KMS-11 (cell line): Measurements from ENCODE around the gene EFTUD2.

Source experiments
- H2AFZ ChIP-seq: fragments of 200-600 bp; sonication (generic); 2 replicates; pipeline ENCODE4 v1.6.1; 2016; ENCODE audit warnings: antibody characterized with exemption, mixed run types, low read depth
- H3K27ac ChIP-seq: fragments of 200-600 bp; sonication (generic); 2 replicates; pipeline ENCODE4 v1.6.1; 2016; ENCODE audit warnings: mild to moderate bottlenecking, mixed run types
- H3K27me3 ChIP-seq: fragments of 200-600 bp; sonication (generic); 2 replicates; pipeline ENCODE4 v1.6.1; 2017; ENCODE audit warnings: mild to moderate bottlenecking, low read depth, mixed run types, moderate library complexity; ENCODE audit not compliant: insufficient read depth
- H3K36me3 ChIP-seq: fragments of 200-600 bp; sonication (generic); 2 replicates; pipeline ENCODE4 v1.6.1; 2017; ENCODE audit warnings: mild to moderate bottlenecking, mixed run types; ENCODE audit not compliant: insufficient read depth
- H3K4me1 ChIP-seq: fragments of 200-600 bp; sonication (generic); 2 replicates; pipeline ENCODE4 v1.6.1; 2016; ENCODE audit warnings: mild to moderate bottlenecking, low read depth, mixed run types; ENCODE audit not compliant: poor library complexity, severe bottlenecking
- H3K4me2 ChIP-seq: fragments of 200-600 bp; sonication (generic); 2 replicates; pipeline ENCODE4 v1.7.0; 2016; ENCODE audit warnings: mild to moderate bottlenecking, mixed run types
- H3K4me3 ChIP-seq: fragments of 200-600 bp; sonication (generic); IDR thresholded peaks from 2 replicates; pipeline ENCODE4 v1.6.1; 2017; ENCODE audit warnings: low read depth, low read length, mixed read lengths; ENCODE audit not compliant: insufficient read depth
- H3K79me2 ChIP-seq: fragments of 200-600 bp; sonication (generic); 2 replicates; pipeline ENCODE4 v1.6.1; 2016; ENCODE audit warnings: low read depth, mixed run types; ENCODE audit not compliant: insufficient read depth
- H3K9ac ChIP-seq: fragments of 200-600 bp; sonication (generic); 2 replicates; pipeline ENCODE4 v1.6.1; 2016; ENCODE audit warnings: mild to moderate bottlenecking, mixed run types
- H4K20me1 ChIP-seq: fragments of 200-600 bp; sonication (generic); 2 replicates; pipeline ENCODE4 v1.6.1; 2016; ENCODE audit warnings: mild to moderate bottlenecking, mixed run types; ENCODE audit not compliant: insufficient read depth
- CTCF ChIP-seq: fragments of 200-600 bp; sonication (generic); conservative IDR thresholded peaks from 2 replicates; pipeline ENCODE4 v1.6.1; 2017; ENCODE audit warnings: low read depth, mild to moderate bottlenecking, antibody characterized with exemption, low read length, moderate library complexity, mixed read lengths

EFTUD2 gene

DNA sequence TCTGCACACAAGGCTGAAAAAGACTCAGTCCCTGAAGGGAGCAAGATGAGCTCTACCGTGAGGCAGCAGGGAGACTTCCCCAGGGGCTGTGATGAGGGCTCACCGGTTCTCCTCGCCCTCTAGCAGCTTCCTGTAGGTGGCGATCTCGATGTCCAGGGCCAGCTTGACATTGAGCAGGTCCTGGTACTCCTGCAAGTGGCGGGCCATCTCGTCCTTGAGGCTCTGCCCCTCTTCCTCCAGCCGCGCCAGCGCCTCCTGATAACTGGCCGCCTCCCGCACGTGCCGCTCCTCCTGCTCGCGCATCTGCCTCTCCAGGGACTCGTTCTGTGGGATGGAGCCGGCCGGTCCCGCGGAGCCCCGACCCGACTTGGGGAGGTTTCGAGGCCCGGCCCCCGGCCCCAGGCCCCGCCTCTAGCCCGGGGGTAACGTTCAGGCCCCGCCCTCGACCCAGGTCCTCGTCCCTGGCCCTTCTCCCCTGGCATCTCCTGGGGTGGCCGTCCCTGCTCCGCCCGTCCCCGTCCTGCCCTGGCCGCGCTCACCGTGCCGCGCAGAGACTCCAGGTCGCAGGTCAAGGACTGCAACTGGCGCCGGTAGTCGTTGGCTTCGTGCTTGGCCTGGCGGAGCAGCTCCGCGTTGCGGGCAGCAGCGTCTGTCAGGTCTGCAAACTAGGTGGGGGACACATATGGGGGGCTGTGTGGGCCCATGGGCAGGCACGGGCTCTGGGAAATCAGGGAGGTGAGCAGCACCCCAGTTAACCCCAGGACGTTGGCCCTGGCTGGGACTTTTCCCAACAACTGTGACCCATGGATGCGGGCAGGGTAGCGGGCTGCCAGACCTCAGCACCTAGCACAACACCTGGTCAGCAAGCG, 12.1 kb upstream of the EFTUD2 start:
- H3K4me3 ChIP-seq: no peak overlapping the region
- no peaks in the 10 kb centered on the region for H3K36me3 ChIP-seq
- no peak; the same call in 1 of the 2 replicates for TF ChIP-seq CTCF
- H3K4me2 ChIP-seq: no peak overlapping the region
- H3K27me3 ChIP-seq: peaks cover 28% of the 10 kb centered on the region
- H3K27ac ChIP-seq: no peak overlapping the region
- no peaks in the 10 kb centered on the region for H4K20me1 ChIP-seq
- H3K79me2 ChIP-seq: no peaks in the 10 kb centered on the region
- no peak overlapping the region for H2AFZ ChIP-seq
- H3K4me1 ChIP-seq: peaks cover 4% of the 10 kb centered on the region
- no peak overlapping the region for H3K9ac ChIP-seq

DNA sequence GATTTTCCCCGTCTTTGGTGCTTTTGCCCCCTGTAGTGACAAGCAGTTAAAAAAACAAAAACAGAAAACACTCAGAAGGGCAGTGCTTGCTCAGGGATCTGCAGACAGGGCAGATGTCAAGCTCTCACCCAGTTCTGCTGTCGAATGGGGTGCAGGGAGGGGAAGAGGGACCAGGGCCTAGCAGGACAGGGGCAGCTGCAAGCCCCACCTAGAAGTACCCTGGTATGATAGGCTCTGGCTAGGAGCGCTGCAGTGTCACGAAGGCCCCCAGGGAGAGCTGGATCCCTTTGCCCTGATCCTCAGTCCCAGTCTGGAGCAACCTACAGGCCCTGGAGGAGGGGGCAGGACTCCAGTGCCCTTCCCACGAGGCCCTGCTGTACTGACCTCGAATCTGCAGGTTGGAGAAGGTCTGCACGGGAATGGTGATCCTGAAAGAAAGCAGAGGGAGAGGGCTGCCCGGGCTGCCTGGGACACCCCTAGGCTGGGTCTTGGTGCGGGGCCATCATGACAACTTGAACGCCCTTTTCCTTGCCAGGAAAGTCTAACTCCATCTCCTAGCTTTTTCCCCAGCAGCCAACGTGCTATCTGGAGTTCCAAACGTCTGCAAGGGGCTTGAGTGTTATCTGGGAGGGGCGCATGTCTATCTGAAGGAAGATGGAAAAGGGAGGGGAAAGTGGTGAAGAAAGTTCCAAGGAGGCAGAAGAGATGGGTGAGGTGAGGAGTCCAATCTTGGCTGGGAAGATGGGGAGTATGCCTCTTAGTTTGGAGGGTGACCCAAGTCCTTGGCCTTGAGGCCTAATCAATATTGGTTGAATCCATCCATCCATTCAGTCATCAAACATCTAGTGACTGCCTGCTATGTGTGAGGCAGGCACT, 11.2 kb upstream of the EFTUD2 start:
- H3K79me2 ChIP-seq: no peaks in the 10 kb centered on the region
- no peak overlapping the region for H2AFZ ChIP-seq
- TF ChIP-seq CTCF: no peak
- H3K4me3 ChIP-seq: no peak overlapping the region
- H3K4me2 ChIP-seq: no peak overlapping the region
- no peak overlapping the region for H3K27ac ChIP-seq
- H4K20me1 ChIP-seq: no peaks in the 10 kb centered on the region
- H3K36me3 ChIP-seq: no peaks in the 10 kb centered on the region
- peaks cover 28% of the 10 kb centered on the region for H3K27me3 ChIP-seq
- H3K9ac ChIP-seq: no peak overlapping the region
- peaks cover 4% of the 10 kb centered on the region for H3K4me1 ChIP-seq

- Histone ChIP-seq H3K4me3 (no peak overlapping the region), H3K4me1 (peaks cover 4% of the 10 kb centered on the region), H3K27me3 (peaks cover 22% of the 10 kb centered on the region), H2AFZ (no peak overlapping the region), H3K27ac (no peak overlapping the region), H3K9ac (no peak overlapping the region), H4K20me1 (no peaks in the 10 kb centered on the region), H3K4me2 (no peak overlapping the region), H3K79me2 (no peaks in the 10 kb centered on the region), H3K36me3 (no peaks in the 10 kb centered on the region)
- no peak for TF ChIP-seq CTCF
These were observed 10.5 kb upstream of the EFTUD2 start for GRCh38 chr17:44909681-44910144.

DNA sequence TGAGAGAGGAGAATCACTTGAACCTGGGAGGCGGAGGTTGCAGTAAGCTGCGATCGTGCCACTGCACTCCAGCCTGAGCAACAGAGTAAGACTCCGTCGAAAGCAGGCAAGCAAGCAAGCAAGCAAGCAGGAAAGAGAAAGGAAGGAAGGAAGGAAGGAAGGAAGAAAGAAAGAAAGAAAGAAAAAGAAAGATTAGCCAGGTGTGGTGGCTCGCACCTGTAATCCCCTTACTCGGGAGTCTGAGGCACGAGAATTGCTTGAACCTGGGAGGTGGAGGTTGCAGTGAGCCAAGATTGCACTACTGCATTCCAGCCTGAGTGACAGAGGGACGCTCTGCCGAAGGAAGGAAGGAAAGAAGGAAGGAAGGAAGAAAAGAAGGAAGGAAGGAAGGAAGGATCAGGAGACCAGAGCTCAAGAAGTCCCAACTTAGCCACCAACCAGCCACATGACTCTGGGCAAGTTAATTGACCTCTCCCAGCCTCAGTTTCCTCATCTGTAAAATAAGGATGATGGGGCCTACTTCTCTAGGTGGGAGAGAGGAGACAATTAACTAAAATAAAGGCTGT, 9.6 kb upstream of the EFTUD2 start:
- Histone ChIP-seq H3K36me3 (no peaks in the 10 kb centered on the region), H3K79me2 (no peaks in the 10 kb centered on the region), H4K20me1 (no peaks in the 10 kb centered on the region), H3K4me2 (no peak overlapping the region), H2AFZ (no peak overlapping the region), H3K27ac (no peak overlapping the region), H3K4me1 (peaks cover 4% of the 10 kb centered on the region), H3K4me3 (no peak overlapping the region), H3K9ac (no peak overlapping the region), H3K27me3 (peaks cover 14% of the 10 kb centered on the region; the same call in 1 of the 2 replicates)
- TF ChIP-seq CTCF: no peak
